Caki2 (cell line): Measurements from ENCODE around the gene ABCD1. TPM values are rescaled to one million over a fixed set of nuclear protein-coding genes. Genes with fewer than 3 reads are reported as not detected.

Source experiments
- DNase-seq: peaks from one replicate; pipeline ENCODE4 v3.0.0-alpha.2; 2015; ENCODE audit warnings: low read depth
- in situ Hi-C: cut with HindIII; loops from 2 replicates; pipeline ENCODE4 v1.10.0; 2016; ENCODE audit warnings: low sequenced_read_pairs, low pct_unique_long_range_greater_than_20kb, mixed read lengths
- total RNA-seq: library from RNA; depleted of rRNA; stranded (reverse); fragments of >200 nt; shearing (Covaris generic); gene quantifications from 2 replicates; pipeline ENCODE4 v1.2.3, GENCODE V29; 2014; ENCODE audit warnings: low replicate concordance

ABCD1 gene
- total RNA-seq, 1 experiment from 2014 or later, result 19.3 TPM

DNA sequence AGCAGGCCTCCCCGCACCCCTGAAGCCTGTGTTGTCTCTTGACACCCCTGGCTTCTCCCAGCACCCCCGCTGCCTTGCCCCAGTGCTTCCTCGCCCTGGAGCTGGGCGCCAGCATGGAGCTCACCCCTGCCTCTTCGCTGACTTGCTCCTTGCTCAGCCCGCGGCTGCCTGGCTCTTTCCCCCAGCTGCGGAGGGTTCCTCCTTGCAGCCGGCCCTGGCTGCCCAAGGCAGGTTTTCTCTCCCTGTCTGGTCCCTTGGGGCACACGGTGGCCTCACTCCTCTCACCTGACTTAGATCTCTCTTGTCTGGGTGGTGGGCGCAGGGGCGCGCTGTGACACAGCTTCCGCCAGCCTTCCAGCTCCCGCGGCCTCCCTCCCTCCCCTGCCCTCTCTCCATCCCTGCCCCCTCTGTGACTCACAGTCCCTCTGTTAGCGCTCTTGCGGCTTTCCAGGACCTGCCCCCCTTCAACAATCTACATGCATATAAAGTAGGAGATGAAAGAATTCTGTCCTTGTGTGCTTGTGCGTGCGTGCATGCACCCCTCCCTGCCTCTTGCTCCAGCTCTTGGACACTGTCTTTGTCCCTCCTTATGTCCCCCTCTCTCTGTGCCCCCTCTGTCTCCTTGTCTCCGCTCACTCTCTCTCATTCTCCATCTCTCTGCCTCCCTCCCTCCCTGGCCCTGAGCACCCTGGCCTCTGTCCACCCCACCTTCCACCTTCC lies 41.6 kb downstream of the ABCD1 start:
- peak; percentile 63 for DNase-seq
- in situ Hi-C loops, result no loop called here

DNA sequence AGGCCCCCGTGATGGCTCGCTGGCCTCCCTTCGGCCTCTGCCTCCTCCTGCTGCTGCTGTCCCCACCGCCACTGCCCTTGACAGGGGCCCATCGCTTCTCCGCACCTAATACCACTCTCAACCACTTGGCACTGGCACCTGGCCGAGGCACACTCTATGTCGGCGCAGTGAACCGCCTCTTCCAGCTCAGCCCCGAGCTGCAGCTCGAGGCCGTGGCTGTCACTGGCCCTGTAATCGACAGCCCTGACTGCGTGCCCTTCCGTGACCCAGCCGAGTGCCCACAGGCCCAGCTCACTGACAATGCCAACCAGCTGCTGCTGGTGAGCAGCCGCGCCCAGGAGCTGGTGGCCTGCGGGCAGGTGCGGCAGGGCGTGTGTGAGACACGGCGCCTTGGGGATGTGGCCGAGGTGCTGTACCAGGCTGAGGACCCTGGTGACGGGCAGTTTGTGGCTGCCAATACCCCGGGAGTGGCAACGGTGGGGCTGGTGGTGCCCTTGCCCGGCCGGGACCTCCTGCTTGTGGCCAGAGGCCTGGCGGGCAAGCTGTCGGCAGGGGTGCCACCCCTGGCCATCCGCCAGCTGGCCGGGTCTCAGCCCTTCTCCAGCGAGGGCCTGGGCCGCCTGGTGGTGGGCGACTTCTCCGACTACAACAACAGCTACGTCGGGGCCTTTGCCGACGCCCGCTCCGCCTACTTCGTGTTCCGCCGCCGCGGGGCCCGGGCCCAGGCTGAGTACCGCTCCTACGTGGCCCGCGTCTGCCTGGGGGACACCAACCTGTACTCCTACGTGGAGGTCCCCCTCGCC lies 42.4 kb downstream of the ABCD1 start:
- no peak for DNase-seq
- in situ Hi-C loops, result no loop called here

DNA sequence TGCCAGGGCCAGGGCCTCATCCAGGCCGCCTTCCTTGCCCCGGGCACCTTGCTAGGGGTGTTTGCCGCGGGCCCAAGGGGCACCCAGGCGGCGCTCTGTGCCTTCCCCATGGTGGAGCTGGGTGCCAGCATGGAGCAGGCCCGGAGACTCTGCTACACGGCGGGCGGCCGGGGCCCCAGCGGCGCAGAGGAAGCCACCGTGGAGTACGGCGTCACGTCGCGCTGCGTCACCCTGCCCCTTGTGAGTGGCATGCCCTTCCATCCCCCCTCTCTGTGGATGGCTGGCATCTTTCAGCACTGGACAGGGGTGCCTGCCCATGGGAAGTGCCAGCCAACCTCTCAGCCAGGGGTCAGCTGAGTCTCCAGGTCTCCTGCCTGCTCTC lies 43.0 kb downstream of the ABCD1 start:
- no peak for DNase-seq
- in situ Hi-C loops, result no loop called here

DNA sequence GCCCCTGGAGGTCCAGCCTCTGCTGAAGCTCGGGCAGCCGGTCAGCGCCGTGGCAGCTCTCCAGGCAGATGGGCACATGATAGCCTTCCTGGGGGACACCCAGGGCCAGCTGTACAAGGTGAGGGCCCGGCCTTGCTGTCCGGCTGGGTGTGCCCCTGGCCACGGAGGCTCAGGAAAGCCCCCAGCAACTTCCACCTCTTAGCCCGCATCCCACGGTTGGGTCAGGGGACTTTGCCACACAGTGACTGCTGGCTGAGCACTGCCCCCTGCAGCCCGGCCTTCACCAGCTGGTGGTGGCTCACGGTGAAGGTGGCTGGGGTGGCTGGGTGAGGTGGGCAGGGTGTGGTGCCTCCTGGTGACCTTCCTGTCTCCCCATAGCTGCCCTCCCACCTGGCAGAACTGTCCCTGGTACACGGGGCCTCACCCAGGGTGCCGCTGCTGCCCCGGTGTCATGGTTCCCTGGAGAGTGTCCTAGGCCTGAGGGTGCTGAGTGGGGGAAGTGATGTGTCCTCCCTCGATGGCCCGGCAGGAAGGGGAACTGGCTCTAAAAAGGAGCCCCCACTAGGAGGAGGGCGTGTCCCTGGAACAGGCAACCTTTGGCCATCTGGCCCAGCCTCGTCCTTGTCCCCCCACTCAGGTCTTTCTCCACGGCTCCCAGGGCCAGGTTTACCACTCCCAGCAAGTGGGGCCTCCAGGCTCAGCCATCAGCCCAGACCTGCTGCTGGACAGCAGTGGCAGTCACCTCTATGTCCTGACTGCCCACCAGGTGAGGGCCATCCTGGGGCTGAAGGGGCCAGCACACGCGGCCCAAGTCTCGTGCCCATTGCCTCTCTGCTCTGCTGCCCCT lies 43.9 kb downstream of the ABCD1 start:
- in situ Hi-C loops, result no loop called here
- no peak for DNase-seq

DNA sequence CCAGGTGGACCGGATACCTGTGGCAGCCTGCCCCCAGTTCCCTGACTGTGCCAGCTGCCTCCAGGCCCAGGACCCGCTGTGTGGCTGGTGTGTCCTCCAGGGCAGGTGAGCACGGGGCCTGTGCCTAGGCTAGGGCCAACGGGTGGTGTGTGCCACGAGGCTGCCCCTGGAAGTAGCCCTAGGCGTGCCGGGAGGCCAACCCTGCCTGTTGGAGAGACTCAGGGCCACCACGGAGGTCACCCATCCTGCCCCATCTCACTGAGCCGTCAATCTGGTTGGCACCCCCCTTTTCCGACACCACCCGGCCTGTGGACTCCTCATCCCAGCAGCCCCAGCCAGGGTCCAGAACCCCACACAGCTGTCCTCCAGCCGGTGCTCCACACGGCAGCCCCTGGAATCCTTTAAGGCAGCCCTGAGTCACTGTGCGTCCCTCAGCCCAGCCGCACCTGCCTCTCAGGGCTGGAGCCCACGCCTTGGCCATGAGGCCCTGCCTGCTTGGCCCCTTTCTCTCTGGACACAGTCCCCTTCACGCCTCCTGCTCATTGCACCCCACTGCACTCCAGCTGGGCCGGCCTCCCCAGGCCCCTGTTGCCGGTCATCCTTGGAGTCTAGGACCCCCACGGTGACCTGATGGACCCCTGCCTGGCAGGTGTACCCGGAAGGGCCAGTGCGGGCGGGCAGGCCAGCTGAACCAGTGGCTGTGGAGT lies 44.7 kb downstream of the ABCD1 start:
- in situ Hi-C loops, result no loop called here
- DNase-seq, result no peak

DNA sequence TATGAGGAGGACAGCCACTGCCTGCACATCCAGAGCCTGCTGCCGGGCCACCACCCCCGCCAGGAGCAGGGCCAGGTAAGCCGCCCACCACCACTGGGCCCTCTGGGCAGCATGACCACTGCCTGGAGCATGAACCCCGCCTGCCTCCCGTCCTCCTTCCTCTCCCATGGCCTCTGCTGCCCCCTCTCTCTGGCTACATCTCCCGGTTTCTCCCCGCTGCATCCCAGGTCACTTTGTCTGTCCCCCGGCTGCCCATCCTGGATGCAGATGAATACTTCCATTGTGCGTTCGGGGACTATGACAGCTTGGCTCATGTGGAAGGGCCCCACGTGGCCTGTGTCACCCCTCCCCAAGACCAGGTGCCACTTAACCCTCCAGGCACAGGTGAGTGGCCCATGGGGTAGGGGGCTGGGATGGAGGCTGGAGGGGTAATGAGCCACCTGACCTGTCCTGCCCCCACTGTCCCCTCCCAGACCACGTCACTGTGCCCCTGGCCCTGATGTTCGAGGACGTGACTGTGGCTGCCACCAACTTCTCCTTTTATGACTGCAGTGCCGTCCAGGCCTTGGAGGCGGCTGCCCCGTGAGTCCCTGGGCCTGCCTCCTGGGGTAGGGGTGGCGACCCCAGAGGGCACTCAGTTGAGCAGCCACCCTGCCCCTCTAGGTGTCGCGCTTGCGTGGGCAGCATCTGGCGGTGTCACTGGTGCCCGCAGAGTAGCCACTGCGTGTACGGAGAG lies 45.4 kb downstream of the ABCD1 start:
- in situ Hi-C loops, result no loop called here
- no peak for DNase-seq

DNA sequence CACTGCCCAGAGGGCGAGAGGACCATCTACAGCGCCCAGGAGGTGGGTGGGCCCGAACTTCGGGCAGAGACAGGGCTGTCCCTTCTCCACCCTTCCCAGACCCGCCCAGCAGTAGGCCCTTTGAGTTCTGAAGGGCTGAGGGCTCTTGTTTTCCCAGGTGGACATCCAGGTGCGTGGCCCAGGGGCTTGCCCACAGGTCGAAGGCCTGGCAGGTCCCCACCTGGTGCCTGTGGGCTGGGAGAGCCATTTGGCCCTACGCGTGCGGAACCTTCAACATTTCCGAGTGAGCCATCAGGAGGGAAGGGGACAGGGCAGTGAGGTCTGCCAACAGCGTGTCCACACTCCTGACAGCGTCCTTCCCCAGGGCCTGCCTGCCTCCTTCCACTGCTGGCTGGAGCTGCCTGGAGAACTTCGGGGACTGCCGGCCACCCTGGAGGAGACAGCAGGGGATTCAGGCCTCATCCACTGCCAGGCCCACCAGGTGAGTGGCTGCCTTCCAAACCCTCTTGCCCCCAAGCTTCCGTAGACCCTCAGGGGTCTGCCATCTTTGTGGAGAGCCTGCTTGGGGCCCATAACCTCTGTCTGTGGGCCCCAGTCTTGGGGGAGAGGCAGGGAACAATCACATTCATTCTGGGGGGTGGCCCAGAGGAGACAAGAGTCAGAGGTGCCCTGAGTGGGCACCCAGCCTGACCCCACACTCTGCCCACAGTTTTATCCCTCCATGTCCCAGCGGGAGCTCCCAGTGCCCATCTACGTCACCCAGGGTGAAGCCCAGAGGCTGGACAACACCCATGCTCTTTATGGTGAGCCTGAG lies 46.2 kb downstream of the ABCD1 start:
- DNase-seq, result no peak
- in situ Hi-C loops, result no loop called here

DNA sequence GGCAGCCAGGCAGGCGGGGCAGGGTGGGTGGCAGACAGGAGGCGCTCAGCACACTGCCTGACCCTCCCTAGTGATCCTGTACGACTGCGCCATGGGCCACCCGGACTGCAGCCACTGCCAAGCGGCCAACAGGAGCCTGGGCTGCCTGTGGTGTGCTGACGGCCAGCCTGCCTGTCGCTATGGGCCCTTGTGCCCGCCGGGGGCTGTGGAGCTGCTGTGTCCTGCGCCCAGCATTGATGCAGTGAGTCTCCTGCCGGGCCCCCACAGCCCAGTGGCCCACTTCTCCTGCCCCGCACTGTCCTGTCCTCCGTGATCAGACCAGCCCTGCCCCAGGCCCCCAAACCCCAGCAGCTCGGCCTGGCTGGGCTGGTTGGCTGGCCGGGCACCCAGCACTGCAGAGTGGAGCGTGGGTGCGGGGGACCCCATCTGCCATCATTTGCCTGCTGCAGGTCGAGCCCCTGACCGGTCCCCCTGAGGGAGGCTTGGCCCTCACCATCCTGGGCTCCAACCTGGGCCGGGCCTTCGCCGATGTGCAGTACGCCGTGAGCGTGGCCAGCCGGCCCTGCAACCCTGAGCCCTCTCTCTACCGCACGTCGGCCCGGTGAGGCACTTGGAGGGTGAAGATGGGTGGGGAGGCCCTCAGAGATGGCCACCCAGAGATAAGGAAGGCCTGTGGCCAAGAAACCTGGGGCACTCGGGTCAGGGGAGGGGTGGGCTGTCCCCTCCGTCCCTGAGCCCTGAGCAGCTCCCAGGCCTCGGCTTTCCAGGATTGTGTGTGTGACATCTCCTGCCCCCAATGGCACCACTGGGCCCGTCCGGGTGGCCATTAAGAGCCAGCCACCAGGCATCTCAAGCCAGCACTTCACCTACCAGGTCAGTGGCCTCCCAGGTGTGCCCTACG lies 47.0 kb downstream of the ABCD1 start:
- DNase-seq, result no peak
- in situ Hi-C loops, result no loop called here

DNA sequence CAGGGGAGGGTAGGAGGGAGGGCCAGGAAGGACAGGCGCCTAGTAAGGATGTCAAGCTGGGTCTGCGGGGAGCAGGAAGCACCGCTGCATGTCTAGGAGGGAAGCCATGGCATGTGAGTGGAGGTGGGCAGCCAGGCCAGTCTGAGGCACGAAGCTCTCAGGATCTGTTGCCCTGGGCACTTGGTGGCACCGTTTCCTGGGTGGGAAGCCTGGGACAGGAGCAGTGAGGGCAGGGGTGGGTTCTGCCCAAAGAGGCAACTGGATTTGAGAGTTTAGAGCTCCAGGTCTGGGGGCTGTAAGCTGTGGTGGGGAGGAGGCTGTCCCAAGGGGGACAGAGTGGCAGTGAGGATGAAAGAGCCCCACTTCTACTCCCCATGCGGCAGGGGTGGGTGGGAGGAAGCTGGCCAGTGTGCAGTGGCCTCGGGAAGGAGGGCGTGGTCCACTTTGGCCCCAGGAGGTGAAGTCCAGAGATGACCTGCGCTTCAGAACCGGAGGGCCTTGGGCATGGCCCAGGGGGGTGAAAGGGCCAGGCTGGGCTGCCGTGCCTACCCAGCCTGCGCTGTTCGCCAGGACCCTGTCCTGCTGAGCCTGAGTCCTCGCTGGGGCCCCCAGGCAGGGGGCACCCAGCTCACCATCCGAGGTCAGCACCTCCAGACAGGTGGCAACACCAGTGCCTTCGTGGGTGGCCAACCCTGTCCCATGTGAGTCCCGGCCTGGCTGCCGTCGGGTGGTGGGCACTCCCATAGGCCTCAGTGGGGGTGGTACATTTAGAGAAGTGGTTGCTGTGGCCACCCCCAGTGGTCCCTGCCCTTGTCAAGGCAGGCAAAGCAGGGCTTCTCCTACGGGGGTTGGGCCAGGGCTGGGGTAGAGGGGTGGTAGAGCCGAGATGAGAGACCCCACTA lies 47.9 kb downstream of the ABCD1 start:
- no peak for DNase-seq
- in situ Hi-C loops, result no loop called here

DNA sequence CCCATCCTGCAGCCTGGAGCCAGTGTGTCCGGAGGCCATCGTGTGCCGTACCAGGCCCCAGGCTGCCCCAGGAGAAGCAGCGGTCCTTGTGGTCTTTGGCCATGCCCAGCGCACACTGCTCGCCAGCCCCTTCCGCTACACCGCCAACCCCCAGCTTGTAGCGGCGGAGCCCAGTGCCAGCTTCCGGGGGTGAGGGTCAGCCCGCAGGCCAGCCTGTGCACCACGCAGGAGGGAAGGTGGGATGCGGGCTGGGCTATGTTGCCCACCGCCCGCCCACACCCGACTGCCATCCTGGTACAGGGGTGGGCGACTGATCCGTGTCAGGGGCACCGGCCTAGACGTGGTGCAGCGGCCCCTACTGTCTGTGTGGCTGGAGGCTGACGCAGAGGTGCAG lies 48.6 kb downstream of the ABCD1 start:
- no peak for DNase-seq
- in situ Hi-C loops, result no loop called here

DNA sequence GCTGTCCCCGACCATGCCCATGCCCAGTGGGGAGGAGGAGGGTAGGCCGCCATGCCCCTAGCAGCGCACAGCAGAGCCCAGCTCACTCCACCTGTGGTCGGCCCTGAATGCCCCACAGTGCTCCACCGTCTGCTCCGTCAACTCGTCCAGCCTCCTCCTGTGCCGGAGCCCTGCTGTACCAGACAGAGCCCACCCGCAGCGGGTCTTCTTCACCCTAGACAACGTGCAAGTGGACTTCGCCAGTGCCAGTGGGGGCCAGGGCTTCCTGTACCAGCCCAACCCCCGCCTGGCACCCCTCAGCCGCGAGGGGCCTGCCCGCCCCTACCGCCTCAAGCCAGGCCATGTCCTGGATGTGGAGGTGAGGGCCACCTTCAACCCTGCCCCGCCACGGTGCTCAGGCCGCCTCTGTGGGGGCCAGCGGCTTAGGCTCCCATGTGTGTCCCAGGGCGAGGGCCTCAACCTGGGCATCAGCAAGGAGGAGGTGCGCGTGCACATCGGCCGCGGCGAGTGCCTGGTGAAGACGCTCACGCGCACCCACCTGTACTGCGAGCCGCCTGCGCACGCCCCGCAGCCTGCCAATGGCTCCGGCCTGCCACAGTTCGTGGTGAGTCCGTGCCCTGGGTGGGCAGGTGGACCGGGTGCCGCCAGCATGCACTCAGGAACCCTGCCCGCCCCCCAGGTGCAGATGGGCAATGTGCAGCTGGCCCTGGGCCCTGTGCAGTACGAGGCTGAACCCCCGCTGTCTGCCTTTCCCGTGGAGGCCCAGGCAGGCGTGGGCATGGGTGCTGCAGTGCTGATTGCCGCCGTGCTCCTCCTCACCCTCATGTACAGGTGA lies 49.3 kb downstream of the ABCD1 start:
- in situ Hi-C loops, result no loop called here

DNA sequence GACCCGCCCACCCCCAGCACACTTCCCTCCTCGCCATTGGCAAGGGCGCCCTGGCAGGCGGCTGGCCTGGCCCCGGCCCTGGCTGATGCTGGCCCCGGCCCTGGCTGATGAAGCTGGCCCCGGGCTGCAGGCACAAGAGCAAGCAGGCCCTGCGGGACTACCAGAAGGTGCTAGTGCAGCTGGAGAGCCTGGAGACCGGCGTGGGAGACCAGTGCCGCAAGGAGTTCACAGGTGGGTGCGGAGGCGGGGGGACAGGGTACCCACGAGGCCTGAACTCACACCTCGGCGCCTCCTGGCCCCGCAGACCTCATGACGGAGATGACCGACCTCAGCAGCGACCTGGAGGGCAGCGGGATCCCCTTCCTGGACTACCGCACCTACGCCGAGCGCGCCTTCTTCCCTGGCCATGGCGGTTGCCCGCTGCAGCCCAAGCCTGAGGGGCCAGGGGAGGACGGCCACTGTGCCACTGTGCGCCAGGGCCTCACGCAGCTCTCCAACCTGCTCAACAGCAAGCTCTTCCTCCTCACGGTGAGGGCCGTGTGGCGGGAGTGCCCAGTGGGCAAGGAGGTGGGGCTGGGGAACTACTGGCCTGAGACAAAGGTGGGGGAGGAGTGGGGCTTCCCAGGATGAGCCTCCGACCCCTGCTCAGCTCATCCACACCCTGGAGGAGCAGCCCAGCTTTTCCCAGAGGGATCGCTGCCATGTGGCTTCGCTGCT lies 50.1 kb downstream of the ABCD1 start:
- DNase-seq, result no peak
- in situ Hi-C loops, result no loop called here

More for the DNA sequence above, 49.3 kb downstream of the ABCD1 start:
- DNase-seq, result no peak

DNA sequence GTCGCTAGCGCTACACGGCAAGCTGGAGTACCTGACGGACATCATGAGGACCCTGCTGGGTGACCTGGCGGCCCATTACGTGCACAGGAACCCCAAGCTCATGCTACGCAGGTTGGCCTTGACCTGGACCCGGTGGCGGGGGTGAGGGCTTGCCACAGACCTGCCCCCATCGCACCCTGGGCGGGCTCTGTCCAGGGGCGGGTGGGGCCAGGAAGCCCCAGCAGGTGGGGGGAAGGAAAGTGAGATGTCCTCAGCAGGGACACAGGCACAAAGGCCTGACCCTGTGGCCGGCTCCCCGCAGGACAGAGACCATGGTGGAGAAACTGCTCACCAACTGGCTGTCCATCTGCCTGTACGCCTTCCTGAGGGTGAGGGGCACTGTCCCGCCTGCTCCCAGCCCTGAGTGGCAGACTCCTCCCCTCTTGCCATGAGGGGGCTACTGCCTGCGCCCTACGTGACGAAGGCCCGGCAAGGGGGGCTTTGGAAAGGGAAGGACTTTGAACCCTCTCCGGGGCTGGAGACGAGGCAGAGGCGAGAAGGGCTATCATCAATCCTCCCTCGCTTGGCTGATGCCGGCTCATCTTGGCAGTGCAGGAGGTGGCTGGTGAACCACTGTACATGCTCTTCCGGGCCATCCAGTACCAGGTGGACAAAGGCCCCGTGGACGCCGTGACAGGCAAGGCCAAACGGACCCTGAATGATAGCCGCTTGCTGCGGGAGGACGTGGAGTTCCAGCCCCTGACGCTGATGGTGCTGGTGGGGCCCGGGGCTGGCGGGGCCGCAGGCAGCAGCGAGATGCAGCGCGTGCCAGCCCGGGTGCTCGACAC lies 50.9 kb downstream of the ABCD1 start:
- in situ Hi-C loops, result no loop called here
- DNase-seq, result no peak
